HepG2 (cell line): Measurements from ENCODE around the gene PLEKHB1. TPM values are rescaled to one million over a fixed set of nuclear protein-coding genes. Genes with fewer than 3 reads are reported as not detected.

Source experiments
- AGO1 ChIP-seq: fragments of 200-400 bp; formaldehyde crosslinking; IDR thresholded peaks from 2 replicates; pipeline ENCODE4 v1.6.1; 2017; ENCODE audit warnings: mild to moderate bottlenecking, low read depth, low read length, moderate library complexity; ENCODE audit not compliant: poor library complexity, severe bottlenecking
- ASH2L ChIP-seq: fragments of 300-600, 200-600 bp; sonication (generic); IDR thresholded peaks from 2 replicates; pipeline ENCODE4 v1.7.0; 2017; ENCODE audit warnings: low read depth, mild to moderate bottlenecking, moderate library complexity, mixed read lengths, low read length; ENCODE audit not compliant: insufficient read length
- GFI1 ChIP-seq: sonication (generic); formaldehyde crosslinking; IDR thresholded peaks from 2 replicates; pipeline ENCODE4 v1.5.0; 2020; ENCODE audit warnings: missing genetic modification reagents, mild to moderate bottlenecking, borderline replicate concordance
- HOMEZ ChIP-seq: IDR thresholded peaks from 2 replicates; pipeline ENCODE4 v1.6.1; 2016; ENCODE audit warnings: low read depth
- HOXA3 ChIP-seq: sonication (generic); formaldehyde crosslinking; IDR thresholded peaks from 2 replicates; pipeline ENCODE4 v1.5.0; 2020; ENCODE audit warnings: missing genetic modification reagents
- LCORL ChIP-seq, 2 experiments: fragments of 450-650 bp in 1 of 2; sonication (generic) in 1 of 2; formaldehyde crosslinking in 1 of 2; IDR thresholded peaks; 2 replicates each; pipeline versions ENCODE4 v1.5.0 to v1.6.1; 2017 to 2020; ENCODE audit warnings: antibody characterized with exemption in 1 of 2, missing genetic modification reagents in 1 of 2
- MTERF4 ChIP-seq: sonication (generic); formaldehyde crosslinking; IDR thresholded peaks from 2 replicates; pipeline ENCODE4 v1.8.0; 2023; ENCODE audit warnings: mild to moderate bottlenecking, missing genetic modification reagents
- ONECUT2 ChIP-seq: sonication (generic); formaldehyde crosslinking; IDR thresholded peaks from 2 replicates; pipeline ENCODE4 v1.4.0; 2020; ENCODE audit warnings: missing genetic modification reagents
- PHF20 ChIP-seq: sonication (generic); formaldehyde crosslinking; IDR thresholded peaks from 2 replicates; pipeline ENCODE4 v1.5.0; 2020; ENCODE audit warnings: mild to moderate bottlenecking, missing genetic modification reagents
- PLRG1 ChIP-seq: fragments of 450-650 bp; conservative IDR thresholded peaks from 2 replicates; pipeline ENCODE4 v1.6.1; 2016
- RARG ChIP-seq: sonication (generic); formaldehyde crosslinking; IDR thresholded peaks from 2 replicates; pipeline ENCODE4 v1.4.0; 2020; ENCODE audit warnings: low read depth, mild to moderate bottlenecking, missing genetic modification reagents
- REPIN1 ChIP-seq: sonication (generic); formaldehyde crosslinking; IDR thresholded peaks from 2 replicates; pipeline ENCODE4 v1.8.0; 2022; ENCODE audit warnings: missing genetic modification reagents, low read depth, mild to moderate bottlenecking, borderline replicate concordance
- RFXANK ChIP-seq: IDR thresholded peaks from 2 replicates; pipeline ENCODE4 v1.6.1; 2016
- SATB2 ChIP-seq: sonication (generic); formaldehyde crosslinking; IDR thresholded peaks from 2 replicates; pipeline ENCODE4 v1.5.0; 2020; ENCODE audit warnings: missing genetic modification reagents
- SUZ12 ChIP-seq: fragments of 150-350 bp; IDR thresholded peaks from 2 replicates; pipeline ENCODE4 v1.6.1; 2014; ENCODE audit warnings: low read depth, low read length
- TOPORS ChIP-seq: sonication (generic); formaldehyde crosslinking; IDR thresholded peaks from 2 replicates; pipeline ENCODE4 v1.8.0; 2023; ENCODE audit warnings: mild to moderate bottlenecking, missing genetic modification reagents
- ZBTB7B ChIP-seq: sonication (generic); formaldehyde crosslinking; IDR thresholded peaks from 2 replicates; pipeline ENCODE4 v1.4.0; 2020; ENCODE audit warnings: missing genetic modification reagents
- ZFP91 ChIP-seq: sonication (generic); formaldehyde crosslinking; IDR thresholded peaks from 2 replicates; pipeline ENCODE4 v1.9.0; 2022; ENCODE audit warnings: missing genetic modification reagents, mild to moderate bottlenecking, borderline replicate concordance
- ZNF30 ChIP-seq: sonication (generic); formaldehyde crosslinking; IDR thresholded peaks from 2 replicates; pipeline ENCODE4 v1.5.0; 2020; ENCODE audit warnings: mild to moderate bottlenecking, missing genetic modification reagents
- ZNF350 ChIP-seq: sonication (generic); formaldehyde crosslinking; IDR thresholded peaks from 2 replicates; pipeline ENCODE4 v1.4.0; 2020; ENCODE audit warnings: mild to moderate bottlenecking, low read depth, missing genetic modification reagents, borderline replicate concordance
- ZNF543 ChIP-seq: sonication (generic); formaldehyde crosslinking; IDR thresholded peaks from 2 replicates; pipeline ENCODE4 v1.4.0; 2020; ENCODE audit warnings: mild to moderate bottlenecking, missing genetic modification reagents
- ZSCAN29 ChIP-seq: sonication (generic); formaldehyde crosslinking; conservative IDR thresholded peaks from 2 replicates; pipeline ENCODE4 v1.4.0; 2020; ENCODE audit warnings: mild to moderate bottlenecking, missing genetic modification reagents
- polyA plus RNA-seq, 8 experiments: library from polyadenylated mRNA; depleted of rRNA in 3 of 8; stranded (reverse) in 7 of 8; unstranded in 1 of 8; fragments of >200 nt; fragmentation: Illumina TruSeq in 4 of 8; extraction: Trizol in 4 of 8; gene quantifications; 2 replicates each; pipeline versions ENCODE4 v1.2.1 to v1.2.3, GENCODE V29; 2011 to 2016; ENCODE audit warnings: low read depth in 4 of 8, missing spikeins in 1 of 8, mixed read lengths in 1 of 8; ENCODE audit not compliant: insufficient read depth in 1 of 8
- total RNA-seq, 5 experiments: library from RNA; depleted of rRNA; stranded (reverse); fragments of >200 nt; fragmentation: Illumina TruSeq; extraction: Trizol; gene quantifications; 2 replicates each; pipeline ENCODE4 v1.2.3, GENCODE V29; 2016; ENCODE audit warnings: low read depth in 1 of 5
- TF ChIP-seq, protein P1 (sequence below): sonication (generic); formaldehyde crosslinking; IDR thresholded peaks from 2 replicates; pipeline ENCODE4 v1.4.0; 2020; ENCODE audit warnings: missing genetic modification reagents
- TF ChIP-seq, protein P2 (sequence below): IDR thresholded peaks from 2 replicates; pipeline ENCODE4 v1.6.1; 2016; ENCODE audit warnings: low read depth, control low read depth

Gene PLEKHB1
- total and polyA plus RNA-seq, 2 of the 13 experiments (the other 11 are each of a cell fraction or from before 2014, with no cell fraction given) = 68.0 to 99.3 TPM

- TF ChIP-seq RARG (CRISPR knock-in tag) = no peak
- no peak for TF ChIP-seq PHF20
- TF ChIP-seq ZNF350 = no peak
- TF ChIP-seq HOXA3 = peak; percentile 58; the same call in 1 of the 2 replicates
- TF ChIP-seq REPIN1 (CRISPR knock-in tag) = peak; percentile 80; the same call in 1 of the 2 replicates
- peak; percentile 73 for TF ChIP-seq ZFP91 (CRISPR knock-in tag)
- no peak for TF ChIP-seq ZNF30 (CRISPR knock-in tag)
- TF ChIP-seq ZNF543 (CRISPR knock-in tag) = peak; percentile 65; the same call in 1 of the 2 replicates
- TF ChIP-seq ZSCAN29 (CRISPR knock-in tag) = no peak
- no peak for TF ChIP-seq SATB2 (CRISPR knock-in tag)
- TF ChIP-seq RFXANK = no peak
- TF ChIP-seq HOMEZ (CRISPR knock-in tag) = peak; percentile 76; the same call in 1 of the 2 replicates
- no peak for TF ChIP-seq PLRG1
- TF ChIP-seq GFI1 (CRISPR knock-in tag) = no peak; the same call in 1 of the 2 replicates
- no peak for TF ChIP-seq ONECUT2 (CRISPR knock-in tag)
- TF ChIP-seq ASH2L = peak; percentile 55
- TF ChIP-seq, protein P1, sequence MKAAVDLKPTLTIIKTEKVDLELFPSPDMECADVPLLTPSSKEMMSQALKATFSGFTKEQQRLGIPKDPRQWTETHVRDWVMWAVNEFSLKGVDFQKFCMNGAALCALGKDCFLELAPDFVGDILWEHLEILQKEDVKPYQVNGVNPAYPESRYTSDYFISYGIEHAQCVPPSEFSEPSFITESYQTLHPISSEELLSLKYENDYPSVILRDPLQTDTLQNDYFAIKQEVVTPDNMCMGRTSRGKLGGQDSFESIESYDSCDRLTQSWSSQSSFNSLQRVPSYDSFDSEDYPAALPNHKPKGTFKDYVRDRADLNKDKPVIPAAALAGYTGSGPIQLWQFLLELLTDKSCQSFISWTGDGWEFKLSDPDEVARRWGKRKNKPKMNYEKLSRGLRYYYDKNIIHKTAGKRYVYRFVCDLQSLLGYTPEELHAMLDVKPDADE (CRISPR knock-in tag) = no peak
- peak; percentile 64; the same call in 1 of the 2 replicates for TF ChIP-seq LCORL (IDR thresholded peaks at IDR 0.05)
- TF ChIP-seq LCORL (CRISPR knock-in tag; IDR thresholded peaks at IDR 0.05) = peak; percentile 97
- TF ChIP-seq TOPORS = no peak
- TF ChIP-seq SUZ12 = no peak
- TF ChIP-seq AGO1 = no peak
- 0 out of 2 replicates have a peak, but pooled peaks have one; percentile 18 for TF ChIP-seq MTERF4
- peak; percentile 92 for TF ChIP-seq ZBTB7B
- TF ChIP-seq, protein P2, sequence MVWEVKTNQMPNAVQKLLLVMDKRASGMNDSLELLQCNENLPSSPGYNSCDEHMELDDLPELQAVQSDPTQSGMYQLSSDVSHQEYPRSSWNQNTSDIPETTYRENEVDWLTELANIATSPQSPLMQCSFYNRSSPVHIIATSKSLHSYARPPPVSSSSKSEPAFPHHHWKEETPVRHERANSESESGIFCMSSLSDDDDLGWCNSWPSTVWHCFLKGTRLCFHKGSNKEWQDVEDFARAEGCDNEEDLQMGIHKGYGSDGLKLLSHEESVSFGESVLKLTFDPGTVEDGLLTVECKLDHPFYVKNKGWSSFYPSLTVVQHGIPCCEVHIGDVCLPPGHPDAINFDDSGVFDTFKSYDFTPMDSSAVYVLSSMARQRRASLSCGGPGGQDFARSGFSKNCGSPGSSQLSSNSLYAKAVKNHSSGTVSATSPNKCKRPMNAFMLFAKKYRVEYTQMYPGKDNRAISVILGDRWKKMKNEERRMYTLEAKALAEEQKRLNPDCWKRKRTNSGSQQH (CRISPR knock-in tag) = no peak
Observed at GRCh38 chr11:73652046-73652730, 5.8 kb downstream of the PLEKHB1 start (continued).
